Left lung (tissue), 10 donors: ENCODE results near the gene TCF7L2. TPM values are rescaled to one million over a fixed set of nuclear protein-coding genes. Genes with fewer than 3 reads are reported as not detected.
"Not testable (repeated sequence)": the region's sequence is repeated elsewhere in the genome, so short reads cannot be mapped to it uniquely, and the experiment has no call there.

ENCODE experiments used
- ATAC-seq: fragments of 200-7000 bp; cut with Tn5 transposase; one replicate; pipeline ENCODE4 v1.9.1; 2020; ENCODE audit warnings: moderate library complexity
- DNase-seq, 4 donors: peaks; one replicate each; pipeline ENCODE4 v3.0.0-alpha.2; 2013 to 2020
- H3K27ac ChIP-seq, 2 donors: fragments of 200-600 bp; sonication (generic) in 1 of 2; one replicate each; pipeline versions ENCODE4 v1.5.0 to v1.8.0; 2020 to 2021
- H3K27me3 ChIP-seq, 2 donors: fragments of 200-600 bp; sonication (generic) in 1 of 2; one replicate each; pipeline versions ENCODE4 v1.5.0 to v1.8.0; 2020 to 2021
- H3K36me3 ChIP-seq, 2 donors: fragments of 200-600 bp; sonication (generic) in 1 of 2; one replicate each; pipeline versions ENCODE4 v1.5.0 to v1.8.0; 2020 to 2021
- H3K4me1 ChIP-seq, 2 donors: fragments of 200-600 bp; one replicate each; pipeline ENCODE4 v1.8.0; 2021
- H3K4me3 ChIP-seq, 2 donors: fragments of 200-600 bp; sonication (generic) in 1 of 2; one replicate each; pipeline versions ENCODE4 v1.5.0 to v1.8.0; 2020 to 2021; ENCODE audit warnings: mild to moderate bottlenecking in 1 of 2
- H3K9me3 ChIP-seq, 2 donors: fragments of 200-600 bp; sonication (generic) in 1 of 2; one replicate each; pipeline versions ENCODE4 v1.5.0 to v1.8.0; 2020 to 2021
- CTCF ChIP-seq, 2 donors: fragments of 200-600 bp; sonication (generic) in 1 of 2; IDR thresholded peaks; one replicate each; pipeline versions ENCODE4 v1.5.0 to v1.8.0; 2021; ENCODE audit warnings: antibody characterized with exemption in 2 of 2
- intact Hi-C, 2 donors: fragments of 100-400 bp; cut with DNase I; formaldehyde crosslinking; loops; one replicate each; pipeline versions ENCODE4 v1.11.2 to v1.14.2; 2022
- polyA plus RNA-seq, 6 donors: library from polyadenylated mRNA; unstranded; fragments of 120-200 nt; gene quantifications; one replicate each; pipeline ENCODE4 v1.2.1, GENCODE V29; 2013; ENCODE audit not compliant: insufficient read length in 6 of 6
- total RNA-seq, 2 donors: library from RNA; stranded (reverse); fragmentation: NEBNext Ultra II Directional; extraction: Animal tissue kit (Norgen Biotek cat#: 25700); gene quantifications; one replicate each; pipeline ENCODE4 v1.2.1, GENCODE V29; 2021
- donor health status: DM: no; HTN: yes; CAD: no.
- donor health status: DM: no; HTN: no; CAD: no.

TCF7L2 gene
- total and polyA plus RNA-seq, 8 donors = 25.1 to 54.9 (median 53.0) TPM

GRCh38 chr10:113061054-113061430 is 111.0 kb downstream of the TCF7L2 start:
- Histone ChIP-seq H3K4me3 (no peak overlapping the region), H3K9me3 (no peaks in the 10 kb centered on the region), H3K27ac (peak overlapping the region; percentile 53 to 64), H3K27me3 (no peaks in the 10 kb centered on the region), H3K36me3 (no peaks in the 10 kb centered on the region), H3K4me1 (peaks cover 34 to 51% of the 10 kb centered on the region in 2 donors)
- ATAC-seq = no peak
- no peak for TF ChIP-seq CTCF (IDR thresholded peaks at IDR 0.05)
- intact Hi-C loops = no loop called here
- no peak for DNase-seq

GRCh38 chr10:113061557-113061956 is 111.5 kb downstream of the TCF7L2 start:
- Histone ChIP-seq H3K27ac (no peak overlapping the region), H3K9me3 (no peaks in the 10 kb centered on the region), H3K4me3 (no peak overlapping the region), H3K4me1 (peaks cover 34 to 47% of the 10 kb centered on the region in 2 donors), H3K36me3 (no peaks in the 10 kb centered on the region), H3K27me3 (no peaks in the 10 kb centered on the region)
- DNase-seq = no peak
- ATAC-seq = no peak
- intact Hi-C loops = no loop called here
- TF ChIP-seq CTCF (IDR thresholded peaks at IDR 0.05) = no peak

- Histone ChIP-seq H3K4me3 (no peak overlapping the region), H3K27me3 (no peaks in the 10 kb centered on the region), H3K4me1 (peaks cover 30 to 37% of the 10 kb centered on the region in 2 donors), H3K9me3 (no peaks in the 10 kb centered on the region), H3K36me3 (no peaks in the 10 kb centered on the region), H3K27ac (no peak overlapping the region)
- intact Hi-C loops = no loop called here
- TF ChIP-seq CTCF (IDR thresholded peaks at IDR 0.05) = no peak
- ATAC-seq = no peak
- DNase-seq = no peak
Observed at GRCh38 chr10:113063043-113063967, 113.3 kb downstream of the TCF7L2 start.

GRCh38 chr10:113064039-113064438 is 114.0 kb downstream of the TCF7L2 start:
- no peaks in the 10 kb centered on the region for H3K27me3 ChIP-seq
- H3K4me1 ChIP-seq = peaks cover 22 to 29% of the 10 kb centered on the region in 2 donors
- intact Hi-C loops = no loop called here
- H3K9me3 ChIP-seq = no peaks in the 10 kb centered on the region
- peaks cover 0 to 3% of the 10 kb centered on the region in 2 donors for H3K36me3 ChIP-seq
- TF ChIP-seq CTCF (IDR thresholded peaks at IDR 0.05) = no peak
- ATAC-seq (peak; percentile 44), DNase-seq (no peak)
- no peak overlapping the region for H3K4me3 ChIP-seq
- no peak overlapping the region for H3K27ac ChIP-seq

DNA sequence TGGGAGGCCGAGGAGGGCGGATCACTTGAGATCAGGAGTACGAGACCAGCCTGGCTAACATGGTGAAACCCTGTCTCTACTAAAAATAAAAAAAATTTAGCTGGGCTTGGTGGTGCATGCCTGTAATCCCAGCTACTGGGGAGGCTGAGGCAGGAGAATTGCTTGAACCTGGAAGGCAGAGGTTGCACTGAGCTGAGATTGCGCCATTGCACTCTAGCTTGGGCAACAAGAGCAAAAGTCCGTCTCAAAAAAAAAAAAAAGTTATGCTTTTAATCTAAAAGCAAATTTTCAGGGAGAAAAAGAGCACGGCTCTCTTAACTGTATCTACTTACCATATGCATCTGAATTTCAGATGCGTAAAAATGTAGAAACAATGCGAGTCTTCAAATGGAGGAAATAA is 116.1 kb downstream of the TCF7L2 start:
- H3K4me1 ChIP-seq, H3K27me3 ChIP-seq, H3K9me3 ChIP-seq, intact Hi-C loops, ATAC-seq, DNase-seq, H3K4me3 ChIP-seq, H3K27ac ChIP-seq: not testable (repeated sequence)
- peaks cover 0 to 10% of the 10 kb centered on the region in 2 donors for H3K36me3 ChIP-seq
